K562 (cell line): ENCODE data around the gene ERC2. TPM values are rescaled to one million over a fixed set of nuclear protein-coding genes. Genes with fewer than 3 reads are reported as not detected.

Source experiments
- ATAC-seq: fragments of 200-7000 bp; cut with Tn5 transposase; 3 replicates; pipeline ENCODE4 v1.9.1; 2020; ENCODE audit warnings: moderate library complexity
- BruUV-seq: library from RNA; stranded (reverse); fragments of 400-500 nt; replicated peaks from 2 replicates; lab custom pipeline; 2021; lab: Mats Ljungman, UMichigan
- CTCF ChIA-PET: fragments of 300-600 bp; formaldehyde crosslinking; extraction: SDS; loops from one replicate; lab custom pipeline; 2021; ENCODE audit warnings: low intra/inter-chr PET ratio; lab: Yijun Ruan, JAX
- POLR2A ChIA-PET: fragments of 300-600, 350-650 bp; sonication (Branson Sonifier 250); formaldehyde crosslinking; extraction: SDS; loops from one replicate; lab custom pipeline; 2021; ENCODE audit warnings: antibody characterized with exemption, inconsistent platforms; lab: Yijun Ruan, JAX
- DNase-seq, 4 experiments: peaks; one replicate each; pipeline versions ENCODE4 v3.0.0 to v3.0.0-alpha.2; 2011 to 2018; ENCODE audit warnings: low spot score in 3 of 4, mixed read lengths in 3 of 4; ENCODE audit errors: extremely low read depth in 1 of 4
- FAIRE-seq: peaks from 2 replicates; lab custom pipeline; 2011; peaks lifted over from hg19 to GRCh38; lab: Jason Lieb, UNC
- H2AFZ ChIP-seq: 2 replicates; pipeline ENCODE4 v1.6.0; 2011; ENCODE audit warnings: low read depth, low read length, control low read depth, inconsistent platforms
- H3K27ac ChIP-seq: fragments of 200-600 bp; 3 replicates; pipeline ENCODE4 v1.8.0; 2011; ENCODE audit warnings: low read depth, mild to moderate bottlenecking, control low read depth, inconsistent platforms, low read length, moderate library complexity, mixed read lengths; ENCODE audit errors: extremely low read depth
- H3K27me3 ChIP-seq, 2 experiments: fragments of 300-600 bp in 1 of 2; 2 replicates in 1 of 2; 3 replicates in 1 of 2; pipeline versions ENCODE4 v1.6.0 to v1.8.0; 2011; ENCODE audit warnings: inconsistent platforms in 2 of 2, low read length in 2 of 2, mild to moderate bottlenecking in 1 of 2, mixed read lengths in 1 of 2, moderate library complexity in 1 of 2; ENCODE audit not compliant: control insufficient read depth in 2 of 2, insufficient read depth in 2 of 2
- H3K36me3 ChIP-seq: fragments of 300-600 bp; 3 replicates; pipeline ENCODE4 v1.8.0; 2011; ENCODE audit warnings: mild to moderate bottlenecking, low read length, inconsistent platforms; ENCODE audit not compliant: control insufficient read depth, insufficient read depth
- H3K4me1 ChIP-seq, 2 experiments: fragments of 200-600 bp in 1 of 2; replicated peaks in 1 of 2; 2 replicates in 1 of 2; 3 replicates in 1 of 2; pipeline versions ENCODE4 v1.5.1 to v1.8.0; 2011; ENCODE audit warnings: inconsistent platforms in 2 of 2, low read length in 2 of 2, mild to moderate bottlenecking in 1 of 2, mixed read lengths in 1 of 2, moderate library complexity in 1 of 2; ENCODE audit not compliant: control insufficient read depth in 2 of 2, insufficient read depth in 2 of 2
- H3K4me2 ChIP-seq: 2 replicates; pipeline ENCODE4 v1.6.1; 2011; ENCODE audit warnings: low read length, control low read depth, inconsistent platforms, mixed read lengths; ENCODE audit not compliant: insufficient read depth
- H3K4me3 ChIP-seq: fragments of 200-600 bp; sonication (generic), shearing (Covaris generic); 2 replicates; pipeline ENCODE4 v1.5.1; 2016; ENCODE audit warnings: control low read depth, inconsistent platforms
- H3K79me2 ChIP-seq: fragments of 200-600 bp; 3 replicates; pipeline ENCODE4 v1.8.0; 2011; ENCODE audit warnings: low read length, inconsistent platforms; ENCODE audit not compliant: control insufficient read depth, insufficient read depth
- H3K9ac ChIP-seq, 2 experiments: 2 replicates each; pipeline versions ENCODE4 v1.6.0 to v1.6.1; 2011; ENCODE audit warnings: low read depth in 2 of 2, low read length in 2 of 2, control low read depth in 1 of 2, inconsistent platforms in 1 of 2, mild to moderate bottlenecking in 1 of 2, mixed read lengths in 1 of 2; ENCODE audit not compliant: insufficient read depth in 1 of 2
- H3K9me1 ChIP-seq: one replicate; pipeline ENCODE4 v1.6.0; 2011; ENCODE audit warnings: inconsistent platforms, mild to moderate bottlenecking, low read length, moderate library complexity; ENCODE audit not compliant: control insufficient read depth, insufficient read depth
- H3K9me3 ChIP-seq: replicated peaks from 2 replicates; pipeline ENCODE4 v1.5.1; 2011; ENCODE audit warnings: low read depth, low read length, inconsistent platforms; ENCODE audit not compliant: control insufficient read depth, insufficient read depth
- H4K20me1 ChIP-seq: replicated peaks from 2 replicates; pipeline ENCODE4 v1.6.1; 2011; ENCODE audit warnings: low read length, inconsistent platforms, mixed read lengths; ENCODE audit not compliant: control insufficient read depth, insufficient read depth
- ARID3A ChIP-seq: IDR thresholded peaks from 2 replicates; pipeline ENCODE4 v1.6.1; 2012; ENCODE audit warnings: low read depth, low read length, improper control_type of control experiment, borderline replicate concordance
- CBX2 ChIP-seq: fragments of 200-600 bp; sonication (generic); IDR thresholded peaks from one replicate; pipeline ENCODE4 v1.6.1; 2012; ENCODE audit warnings: mild to moderate bottlenecking, low read length, inconsistent platforms; ENCODE audit not compliant: insufficient read depth, poor library complexity, severe bottlenecking
- CEBPB ChIP-seq: fragments of 450-650 bp; IDR thresholded peaks from 2 replicates; pipeline ENCODE4 v1.6.1; 2016; ENCODE audit warnings: missing genetic modification characterization, missing compliant biosample characterization
- EP400 ChIP-seq: fragments of 450-650 bp; IDR thresholded peaks from 2 replicates; pipeline ENCODE4 v1.6.1; 2017; ENCODE audit warnings: antibody characterized with exemption, mild to moderate bottlenecking, moderate library complexity
- HNRNPL ChIP-seq: fragments of 200-400 bp; formaldehyde crosslinking; IDR thresholded peaks from 2 replicates; pipeline ENCODE4 v1.6.1; 2017; ENCODE audit warnings: low read depth, mild to moderate bottlenecking, low read length
- MAFK ChIP-seq: IDR thresholded peaks from 2 replicates; pipeline ENCODE4 v1.6.1; 2011; ENCODE audit warnings: low read length, improper control_type of control experiment
- MCM7 ChIP-seq, 2 experiments: fragments of 450-650 bp; IDR thresholded peaks; 2 replicates each; pipeline ENCODE4 v1.6.1; 2016 to 2018
- NCOR1 ChIP-seq: fragments of 450-650 bp; IDR thresholded peaks from 2 replicates; pipeline ENCODE4 v1.6.1; 2016; ENCODE audit warnings: mild to moderate bottlenecking, moderate library complexity
- NELFE ChIP-seq: IDR thresholded peaks from 2 replicates; pipeline ENCODE4 v1.6.1; 2011; ENCODE audit warnings: mild to moderate bottlenecking; ENCODE audit not compliant: insufficient read depth, insufficient read length
- NFATC3 ChIP-seq: fragments of 450-650 bp; IDR thresholded peaks from 2 replicates; pipeline ENCODE4 v1.6.1; 2017; ENCODE audit warnings: mild to moderate bottlenecking
- NR2C1 ChIP-seq, 2 experiments: fragments of 450-650 bp; IDR thresholded peaks; 2 replicates each; pipeline ENCODE4 v1.6.1; 2017; ENCODE audit warnings: mild to moderate bottlenecking in 2 of 2, antibody characterized with exemption in 1 of 2, inconsistent platforms in 1 of 2, missing compliant biosample characterization in 1 of 2, missing genetic modification characterization in 1 of 2
- PCBP2 ChIP-seq: fragments of 200-400 bp; formaldehyde crosslinking; IDR thresholded peaks from 2 replicates; pipeline ENCODE4 v1.6.1; 2018; ENCODE audit warnings: low read length, low read depth, mild to moderate bottlenecking, moderate library complexity; ENCODE audit not compliant: poor library complexity, severe bottlenecking
- ZBTB43 ChIP-seq: sonication (generic); formaldehyde crosslinking; IDR thresholded peaks from 2 replicates; pipeline ENCODE4 v1.8.0; 2023; ENCODE audit warnings: mild to moderate bottlenecking, missing genetic modification reagents
- ZFPM2 ChIP-seq: fragments of 250-450 bp; sonication (Bioruptor Pico); IDR thresholded peaks from 2 replicates; pipeline ENCODE4 v1.5.1; 2022; ENCODE audit warnings: mild to moderate bottlenecking
- ZNF766 ChIP-seq: fragments of 200-800 bp; sonication (Bioruptor generic); conservative IDR thresholded peaks from 2 replicates; pipeline ENCODE4 v1.6.1; 2016; ENCODE audit warnings: missing genetic modification characterization, missing compliant biosample characterization
- WGBS: fragments of 100-300 bp; shearing (Covaris generic); methylation state at CpG from one replicate; pipeline ENCODE4 v1.1.6; 2016; ENCODE audit warnings: low coverage, mixed read lengths; ENCODE audit not compliant: insufficient coverage; ENCODE audit errors: missing lambda C conversion rate; 5-methylcytosine and 5-hydroxymethylcytosine counted together
- in situ Hi-C: fragments of 300-500 bp; cut with MboI; formaldehyde crosslinking; loops from 4 replicates; pipeline ENCODE4 v1.15.0; 2018; ENCODE audit warnings: inconsistent platforms, mixed read lengths
- intact Hi-C: fragments of 100-400 bp; cut with micrococcal nuclease; formaldehyde crosslinking; loops from 2 replicates; pipeline ENCODE4 v1.14.2; 2022
- polyA plus RNA-seq, 8 experiments: library from polyadenylated mRNA; depleted of rRNA in 4 of 8; stranded (reverse) in 5 of 8; unstranded in 3 of 8; fragments of >200 nt; fragmentation: Nextera tagmentation in 2 of 8; fragmentation: Illumina TruSeq in 1 of 8; extraction: Ambion mirVana in 2 of 8; extraction: Trizol in 1 of 8; gene quantifications; 2 replicates each; pipeline versions ENCODE4 v1.2.1 to v1.2.3, GENCODE V29; 2011 to 2014; ENCODE audit warnings: inconsistent platforms in 1 of 8, missing spikeins in 1 of 8
- total RNA-seq, 7 experiments: library from RNA; depleted of rRNA in 6 of 7; stranded (reverse); fragments of >200 nt in 6 of 7; fragmentation: Illumina TruSeq in 2 of 7; extraction: Trizol in 2 of 7; gene quantifications; 2 replicates each; pipeline versions ENCODE4 v1.2.1 to v1.2.3, GENCODE V29; 2011 to 2021; ENCODE audit warnings: low replicate concordance in 1 of 7

Gene ERC2
- total and polyA plus RNA-seq, 9 of the 15 experiments (the other 6 are each of a cell fraction or from before 2014, with no cell fraction given): 0.04 to 0.18 (median 0.07) TPM; not detected in 2

- TF ChIP-seq MAFK (no peak), EP400 (no peak), NFATC3 (no peak), ZNF766 (no peak), ZFPM2 (CRISPR knock-in tag) (no peak), NCOR1 (no peak), ZBTB43 (CRISPR knock-in tag) (no peak), NR2C1 (IDR thresholded peaks at IDR 0.05) (no peak), NR2C1 (tag; IDR thresholded peaks at IDR 0.05) (no peak), ARID3A (no peak), MCM7 (IDR thresholded peaks at IDR 0.05) (no peak), CEBPB (tag) (no peak), PCBP2 (no peak), HNRNPL (no peak), CBX2 (no peak), NELFE (no peak)
Measured at GRCh38 chr3:55551644-55552043, 916.6 kb downstream of the ERC2 start.

More at GRCh38 chr3:55551644-55552043, 916.6 kb downstream of the ERC2 start:
- Histone ChIP-seq H3K79me2 (no peaks in the 10 kb centered on the region), H3K27me3 (no peaks in the 10 kb centered on the region; a peak in 1 of 5 replicates), H2AFZ (no peak overlapping the region), H3K4me1 (no peaks in the 10 kb centered on the region), H3K9me3 (no peaks in the 10 kb centered on the region), H3K9me1 (no peaks in the 10 kb centered on the region), H3K36me3 (no peaks in the 10 kb centered on the region), H3K27ac (no peak overlapping the region), H3K9ac (no peak overlapping the region), H3K4me3 (no peak overlapping the region), H4K20me1 (no peaks in the 10 kb centered on the region), H3K4me2 (no peak overlapping the region)
- POLR2A ChIA-PET: no interaction called here
- CTCF ChIA-PET: no interaction called here
- BruUV-seq: no TSS peak
- in situ Hi-C loops (no loop called here), intact Hi-C loops (no loop called here)
- WGBS: 0% methylated on average over 2 of the region's 3 CpGs
- no peak for FAIRE-seq
- no peak for ATAC-seq
- no peak for DNase-seq
